Pancreas (tissue), 10 donors: ENCODE results near the gene RBBP6. TPM values are rescaled to one million over a fixed set of nuclear protein-coding genes. Genes with fewer than 3 reads are reported as not detected.

Experiments used
- ATAC-seq, 4 donors: fragments of 200-7000 bp; cut with Tn5 transposase; one replicate each; pipeline versions ENCODE4 v1.8.0 to v1.9.1; 2020; ENCODE audit warnings: mild to moderate bottlenecking in 4 of 4, moderate library complexity in 4 of 4
- DNase-seq, 6 donors: peaks; one replicate each; pipeline ENCODE4 v3.0.0-alpha.2; 2020
- FAIRE-seq: peaks from 2 replicates; lab custom pipeline; 2012; peaks lifted over from hg19 to GRCh38; lab: Jason Lieb, UNC
- H3K27ac ChIP-seq, 4 donors: fragments of 200-600 bp; sonication (generic); 1 replicate in 3 of 4; 2 replicates in 1 of 4; pipeline versions ENCODE4 v1.5.0 to v1.8.0; 2020
- H3K27me3 ChIP-seq, 4 donors: fragments of 200-600 bp; one replicate each; pipeline ENCODE4 v1.8.0; 2021
- H3K36me3 ChIP-seq, 3 donors: fragments of 200-600 bp; sonication (generic) in 1 of 3; one replicate each; pipeline versions ENCODE4 v1.5.0 to v1.8.0; 2020 to 2021
- H3K4me1 ChIP-seq, 3 donors: fragments of 200-600 bp; one replicate each; pipeline ENCODE4 v1.8.0; 2021
- H3K4me3 ChIP-seq, 4 donors: fragments of 200-600 bp; sonication (generic) in 2 of 4; one replicate each; pipeline versions ENCODE4 v1.5.0 to v1.8.0; 2020 to 2021
- H3K9me3 ChIP-seq, 4 donors: fragments of 200-600 bp; one replicate each; pipeline ENCODE4 v1.8.0; 2021
- WGBS, 2 donors: extraction: QIAGEN DNeasy Blood & Tissue Kit; methylation state at CpG; one replicate each; pipeline ENCODE4 v1.1.7; 2013; 5-methylcytosine and 5-hydroxymethylcytosine counted together
- intact Hi-C, 3 donors: fragments of 100-400 bp; cut with DNase I; formaldehyde crosslinking; loops; one replicate each; pipeline versions ENCODE4 v1.11.1 to v1.14.2; 2022
- polyA plus RNA-seq, 2 donors: library from polyadenylated mRNA; stranded (reverse); fragments of 200-250 nt; gene quantifications; one replicate each; pipeline ENCODE4 v1.2.3, GENCODE V29; 2013
- total RNA-seq, 6 donors: library from RNA; stranded (reverse); fragmentation: NEBNext Ultra II Directional in 4 of 6; extraction: Animal tissue kit (Norgen Biotek cat#: 25700) in 4 of 6; gene quantifications; one replicate each; pipeline versions ENCODE4 v1.2.1 to v1.2.4, GENCODE V29; 2021 to 2023
- TF ChIP-seq, protein P1 (sequence below), 4 donors: fragments of 200-600 bp; sonication (generic) in 3 of 4; IDR thresholded peaks; one replicate each; pipeline versions ENCODE4 v1.5.0 to v1.8.0; 2021; ENCODE audit warnings: antibody characterized with exemption in 4 of 4
- donor health status: healthy with polysubstance abuse.
- donor health status: DM: no; HTN: no; CAD: no; lungs with moderate emphysema.
- donor health status: DM: no; HTN: no; CAD: no.
- donor health status: control.
- donor health status: control.
- donor health status: Bipolar disorder and iron deficiency.
- donor health status: DM: yes; HTN: yes; CAD: no.
- donor health status: DM: no; HTN: no; CAD: no.
- donor health status: DM: no; HTN: no; CAD: no.
- donor health status: DM: yes; HTN: yes; CAD: no.

RBBP6 gene
- total and polyA plus RNA-seq, 8 donors = 13.8 to 31.3 (median 19.8) TPM

DNA sequence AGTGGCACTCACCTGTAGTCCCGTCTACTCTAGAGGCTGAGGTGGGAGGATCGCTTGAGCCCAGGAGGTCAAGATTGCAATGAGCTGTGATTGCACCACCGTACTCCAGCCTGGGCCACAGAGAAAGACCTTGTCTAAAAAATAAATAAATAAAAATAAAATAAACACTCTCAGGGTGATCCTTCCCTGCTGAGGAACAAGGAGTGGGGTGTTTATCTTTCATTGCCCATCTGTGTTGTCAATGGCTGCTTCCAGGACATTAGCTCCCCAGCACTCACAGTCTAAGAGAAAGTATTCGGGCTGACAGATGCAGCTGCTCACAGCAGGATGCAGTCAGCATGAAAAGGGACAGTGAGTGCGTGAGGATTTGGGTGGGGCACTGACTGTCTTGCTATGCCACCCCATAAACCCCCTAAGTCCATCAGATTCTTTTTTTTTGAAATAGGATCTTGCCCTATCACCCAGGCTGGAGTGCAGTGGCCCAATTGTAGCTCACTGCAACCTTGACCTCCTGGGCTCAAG, 31.3 kb upstream of the RBBP6 start:
- intact Hi-C loops = no loop called here
- H3K9me3 ChIP-seq = no peaks in the 10 kb centered on the region
- no peak overlapping the region for H3K27ac ChIP-seq
- 71 to 85% methylated on average over 5 of the region's 5 CpGs for WGBS, 2 donors
- no peak overlapping the region for H3K4me3 ChIP-seq
- ATAC-seq (no peak), FAIRE-seq (no peak), DNase-seq (no peak)
- TF ChIP-seq, protein P1, sequence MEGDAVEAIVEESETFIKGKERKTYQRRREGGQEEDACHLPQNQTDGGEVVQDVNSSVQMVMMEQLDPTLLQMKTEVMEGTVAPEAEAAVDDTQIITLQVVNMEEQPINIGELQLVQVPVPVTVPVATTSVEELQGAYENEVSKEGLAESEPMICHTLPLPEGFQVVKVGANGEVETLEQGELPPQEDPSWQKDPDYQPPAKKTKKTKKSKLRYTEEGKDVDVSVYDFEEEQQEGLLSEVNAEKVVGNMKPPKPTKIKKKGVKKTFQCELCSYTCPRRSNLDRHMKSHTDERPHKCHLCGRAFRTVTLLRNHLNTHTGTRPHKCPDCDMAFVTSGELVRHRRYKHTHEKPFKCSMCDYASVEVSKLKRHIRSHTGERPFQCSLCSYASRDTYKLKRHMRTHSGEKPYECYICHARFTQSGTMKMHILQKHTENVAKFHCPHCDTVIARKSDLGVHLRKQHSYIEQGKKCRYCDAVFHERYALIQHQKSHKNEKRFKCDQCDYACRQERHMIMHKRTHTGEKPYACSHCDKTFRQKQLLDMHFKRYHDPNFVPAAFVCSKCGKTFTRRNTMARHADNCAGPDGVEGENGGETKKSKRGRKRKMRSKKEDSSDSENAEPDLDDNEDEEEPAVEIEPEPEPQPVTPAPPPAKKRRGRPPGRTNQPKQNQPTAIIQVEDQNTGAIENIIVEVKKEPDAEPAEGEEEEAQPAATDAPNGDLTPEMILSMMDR (IDR thresholded peaks at IDR 0.05) = no peak
- H3K4me1 ChIP-seq = no peaks in the 10 kb centered on the region
- H3K36me3 ChIP-seq = no peaks in the 10 kb centered on the region
- H3K27me3 ChIP-seq = no peaks in the 10 kb centered on the region

DNA sequence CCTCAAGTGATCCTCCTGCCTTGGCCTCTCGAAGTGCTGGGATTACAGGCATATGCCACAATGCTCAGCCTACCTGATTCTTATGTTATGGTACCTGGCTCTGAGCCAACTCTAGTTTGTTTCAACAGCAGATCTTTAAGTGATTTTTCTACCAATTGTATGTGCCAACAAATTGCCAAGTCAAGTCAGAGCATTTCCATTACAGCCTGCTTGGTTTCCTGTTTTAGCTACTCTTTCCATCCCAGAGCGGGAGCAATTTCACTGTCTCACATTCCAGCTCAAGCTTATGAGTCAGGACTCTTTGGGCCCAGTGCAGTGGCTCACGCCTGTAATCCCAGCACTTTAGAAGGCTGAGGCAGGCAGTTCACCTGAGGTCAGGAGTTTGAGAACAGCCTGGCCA, 30.8 kb upstream of the RBBP6 start:
- H3K36me3 ChIP-seq = no peaks in the 10 kb centered on the region
- no peaks in the 10 kb centered on the region for H3K9me3 ChIP-seq
- TF ChIP-seq, protein P1 (IDR thresholded peaks at IDR 0.05) = no peak
- intact Hi-C loops = no loop called here
- DNase-seq (no peak), ATAC-seq (no peak), FAIRE-seq (no peak)
- no peak overlapping the region for H3K4me3 ChIP-seq
- no peak overlapping the region for H3K27ac ChIP-seq
- no peaks in the 10 kb centered on the region for H3K4me1 ChIP-seq
- no peaks in the 10 kb centered on the region for H3K27me3 ChIP-seq
- WGBS, 2 donors = 71 to 85% methylated on average over 3 of the region's 3 CpGs

DNA sequence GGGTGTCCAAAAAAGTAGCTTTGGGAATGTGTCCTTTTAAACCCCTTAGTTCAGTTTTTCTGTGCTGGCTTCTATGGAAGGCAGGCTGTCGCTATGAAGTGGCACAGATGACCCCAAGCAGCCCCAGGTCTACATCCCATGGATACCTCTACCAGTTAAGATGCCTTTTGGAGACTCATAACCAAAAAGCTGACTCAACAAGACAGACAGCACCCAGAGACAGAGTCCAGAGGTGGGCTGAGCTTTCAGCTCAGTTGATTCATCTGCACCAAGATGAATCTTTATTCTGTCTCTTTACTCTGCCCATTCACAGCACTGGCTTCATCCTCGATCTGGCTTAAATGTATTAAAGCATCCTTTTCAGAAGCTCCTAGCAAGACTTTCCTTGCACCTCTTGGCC, 29.8 kb upstream of the RBBP6 start:
- H3K9me3 ChIP-seq = no peaks in the 10 kb centered on the region
- no peaks in the 10 kb centered on the region for H3K4me1 ChIP-seq
- TF ChIP-seq, protein P1 (IDR thresholded peaks at IDR 0.05) = no peak
- DNase-seq (no peak), ATAC-seq (no peak), FAIRE-seq (no peak)
- H3K4me3 ChIP-seq = no peak overlapping the region
- H3K27me3 ChIP-seq = no peaks in the 10 kb centered on the region
- intact Hi-C loops = no loop called here
- WGBS, 2 donors = 57 to 74% methylated on average over 2 of the region's 2 CpGs
- no peaks in the 10 kb centered on the region for H3K36me3 ChIP-seq
- H3K27ac ChIP-seq = no peak overlapping the region

DNA sequence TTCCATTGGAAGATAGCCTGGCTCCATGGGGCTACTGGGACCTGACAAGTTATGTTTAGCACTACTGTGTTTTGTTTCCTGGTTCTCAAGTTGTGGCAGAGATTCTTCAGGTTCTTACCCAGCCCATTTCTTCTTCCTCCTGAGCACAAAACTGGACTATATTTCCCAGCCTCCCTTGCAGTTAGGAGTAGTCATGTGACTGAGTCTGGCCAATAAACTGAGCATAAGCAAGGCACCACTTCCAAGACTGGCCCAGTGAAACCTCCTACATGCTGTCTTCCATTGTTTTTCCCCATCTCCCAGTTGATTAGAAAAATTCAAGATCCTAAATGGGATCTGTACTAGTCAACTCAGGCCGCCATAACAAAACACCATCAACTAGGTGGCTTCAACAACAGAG, 28.2 kb upstream of the RBBP6 start:
- H3K27me3 ChIP-seq = no peaks in the 10 kb centered on the region
- no peak for DNase-seq
- H3K27ac ChIP-seq = no peak overlapping the region
- no peaks in the 10 kb centered on the region for H3K4me1 ChIP-seq
- no peak overlapping the region for H3K4me3 ChIP-seq
- no peak for FAIRE-seq
- H3K36me3 ChIP-seq = no peaks in the 10 kb centered on the region
- TF ChIP-seq, protein P1 (IDR thresholded peaks at IDR 0.05) = no peak
- intact Hi-C loops = no loop called here
- H3K9me3 ChIP-seq = no peaks in the 10 kb centered on the region
- 87% methylated on average over 1 of the region's 1 CpG for WGBS, 2 donors
- no peak for ATAC-seq

DNA sequence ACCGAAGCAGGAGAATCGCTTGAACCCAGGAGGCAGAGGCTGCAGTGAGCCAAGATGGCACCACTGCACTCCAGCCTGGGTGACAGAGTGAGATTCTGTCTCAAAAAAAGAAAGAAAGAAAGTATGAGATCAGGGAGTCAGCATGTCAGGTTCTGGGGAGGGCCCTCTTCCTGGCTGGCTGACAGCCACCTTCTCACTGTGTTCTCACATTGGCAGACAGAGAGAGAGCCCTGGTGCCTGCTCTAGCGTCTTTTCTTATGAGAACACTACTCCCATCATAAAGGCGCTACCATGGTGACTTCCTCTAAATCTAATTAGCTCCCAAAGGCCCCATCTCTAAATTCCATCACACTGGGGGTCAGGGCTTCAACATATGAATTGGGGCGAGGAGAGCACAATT, 27.6 kb upstream of the RBBP6 start:
- WGBS, 2 donors = 71 to 79% methylated on average over 5 of the region's 5 CpGs
- FAIRE-seq (no peak), DNase-seq (no peak), ATAC-seq (no peak)
- Histone ChIP-seq H3K27me3 (no peaks in the 10 kb centered on the region), H3K4me3 (no peak overlapping the region), H3K27ac (no peak overlapping the region), H3K9me3 (no peaks in the 10 kb centered on the region), H3K36me3 (no peaks in the 10 kb centered on the region), H3K4me1 (no peaks in the 10 kb centered on the region)
- TF ChIP-seq, protein P1 (IDR thresholded peaks at IDR 0.05) = no peak
- intact Hi-C loops = no loop called here
